GM12878 (cell line): ENCODE data around the gene NCBP2L. TPM values are rescaled to one million over a fixed set of nuclear protein-coding genes. Genes with fewer than 3 reads are reported as not detected.

Experiments used
- ATAC-seq: fragments of 200-7000 bp; cut with Tn5 transposase; 3 replicates; pipeline ENCODE4 v1.9.1; 2020; ENCODE audit warnings: mild to moderate bottlenecking, moderate library complexity
- BruUV-seq: library from RNA; stranded (reverse); fragments of 400-500 nt; replicated peaks from 2 replicates; lab custom pipeline; 2021; lab: Mats Ljungman, UMichigan
- CTCF ChIA-PET: fragments of 300-600 bp; sonication (Branson Sonifier 250); formaldehyde crosslinking; extraction: SDS; loops from one replicate; lab custom pipeline; 2021; ENCODE audit warnings: inconsistent platforms; lab: Yijun Ruan, JAX
- POLR2A ChIA-PET: fragments of 350-600 bp; formaldehyde crosslinking; extraction: SDS; loops from one replicate; lab custom pipeline; 2021; ENCODE audit warnings: inconsistent platforms; lab: Charles Lee
- RAD21 ChIA-PET: fragments of 300-600 bp; sonication (Branson Sonifier 250); formaldehyde crosslinking; loops from one replicate; lab custom pipeline; 2023; ENCODE audit warnings: antibody characterized with exemption; ENCODE audit not compliant: unreplicated experiment; lab: Charles Lee
- SMC1A ChIA-PET: fragments of 300-600 bp; sonication (Branson Sonifier 250); formaldehyde crosslinking; loops from one replicate; lab custom pipeline; 2023; ENCODE audit not compliant: unreplicated experiment, uncharacterized antibody; lab: Charles Lee
- DNase-seq: peaks from one replicate; pipeline ENCODE4 v3.0.0-alpha.2; 2011; ENCODE audit warnings: low read depth, low spot score
- FAIRE-seq: peaks from 3 replicates; lab custom pipeline; 2011; peaks lifted over from hg19 to GRCh38; lab: Jason Lieb, UNC
- H2AFZ ChIP-seq: 2 replicates; pipeline ENCODE4 v1.6.0; 2011; ENCODE audit warnings: low read depth, low read length, control low read depth; ENCODE audit not compliant: control insufficient read depth
- H3K27ac ChIP-seq: 2 replicates; pipeline ENCODE4 v1.5.1; 2011; ENCODE audit warnings: control low read depth; ENCODE audit not compliant: control insufficient read depth, insufficient read depth
- H3K27me3 ChIP-seq, 2 experiments: replicated peaks in 1 of 2; 2 replicates each; pipeline versions ENCODE4 v1.6.0 to v1.6.1; 2011; ENCODE audit warnings: low read length in 1 of 2; ENCODE audit not compliant: control insufficient read depth in 2 of 2, insufficient read depth in 2 of 2
- H3K36me3 ChIP-seq, 2 experiments: 2 replicates each; pipeline ENCODE4 v1.5.1; 2011; ENCODE audit warnings: low read length in 1 of 2; ENCODE audit not compliant: control insufficient read depth in 2 of 2, insufficient read depth in 2 of 2
- H3K4me1 ChIP-seq: 2 replicates; pipeline ENCODE4 v1.6.1; 2011; ENCODE audit warnings: mild to moderate bottlenecking, low read length, moderate library complexity, mixed read lengths; ENCODE audit not compliant: control insufficient read depth, insufficient read depth
- H3K4me2 ChIP-seq: 2 replicates; pipeline ENCODE4 v1.6.0; 2011; ENCODE audit warnings: control low read depth; ENCODE audit not compliant: control insufficient read depth, insufficient read depth
- H3K4me3 ChIP-seq: fragments of 200-600 bp; sonication (generic); 2 replicates; pipeline ENCODE4 v1.5.1; 2016
- H3K79me2 ChIP-seq: 2 replicates; pipeline ENCODE4 v1.6.0; 2011; ENCODE audit warnings: low read length; ENCODE audit not compliant: control insufficient read depth, insufficient read depth
- H3K9ac ChIP-seq: 2 replicates; pipeline ENCODE4 v1.8.0; 2011; ENCODE audit warnings: low read length, control low read depth, mixed read lengths; ENCODE audit not compliant: control insufficient read depth, insufficient read depth
- H3K9me3 ChIP-seq: replicated peaks from 3 replicates; pipeline ENCODE4 v1.5.1; 2011; ENCODE audit warnings: mild to moderate bottlenecking, low read length; ENCODE audit not compliant: control insufficient read depth, insufficient read depth
- H4K20me1 ChIP-seq: 2 replicates; pipeline ENCODE4 v1.6.0; 2011; ENCODE audit not compliant: control insufficient read depth, insufficient read depth
- CHD2 ChIP-seq: IDR thresholded peaks from 2 replicates; pipeline ENCODE4 v1.6.1; 2011; ENCODE audit warnings: low read depth, low read length, improper control_type of control experiment, borderline replicate concordance
- CHD4 ChIP-seq: fragments of 200-600 bp; sonication (generic); IDR thresholded peaks from 2 replicates; pipeline ENCODE4 v1.6.1; 2016; ENCODE audit warnings: mild to moderate bottlenecking
- FOXK2 ChIP-seq: fragments of 450-650 bp; IDR thresholded peaks from 2 replicates; pipeline ENCODE4 v1.6.1; 2017; ENCODE audit warnings: mild to moderate bottlenecking, moderate library complexity
- SUPT20H ChIP-seq: IDR thresholded peaks from 2 replicates; pipeline ENCODE4 v1.6.1; 2011; ENCODE audit warnings: low read depth, mild to moderate bottlenecking, low read length, moderate library complexity, borderline replicate concordance; ENCODE audit not compliant: control insufficient read depth
- WRNIP1 ChIP-seq: IDR thresholded peaks from 2 replicates; pipeline ENCODE4 v1.6.1; 2011; ENCODE audit warnings: low read depth, low read length, improper control_type of control experiment, borderline replicate concordance
- YBX1 ChIP-seq: fragments of 450-650 bp; IDR thresholded peaks from 2 replicates; pipeline ENCODE4 v1.6.1; 2016; ENCODE audit warnings: antibody characterized with exemption
- YY1 ChIP-seq: IDR thresholded peaks from 2 replicates; pipeline ENCODE4 v1.6.1; 2011; ENCODE audit warnings: low read depth, mild to moderate bottlenecking, low read length
- ZBTB33 ChIP-seq: fragments of 450-650 bp; IDR thresholded peaks from 2 replicates; pipeline ENCODE4 v1.6.1; 2017; ENCODE audit warnings: mild to moderate bottlenecking
- ZNF384 ChIP-seq: IDR thresholded peaks from 2 replicates; pipeline ENCODE4 v1.6.1; 2012; ENCODE audit warnings: low read depth, mild to moderate bottlenecking, low read length, improper control_type of control experiment, borderline replicate concordance
- WGBS: methylation state at CpG from one replicate; pipeline ENCODE4 v1.1.6; 2016; ENCODE audit warnings: low lambda C conversion rate; ENCODE audit not compliant: insufficient replicate concordance, insufficient coverage; ENCODE audit errors: missing lambda C conversion rate; 5-methylcytosine and 5-hydroxymethylcytosine counted together
- in situ Hi-C: fragments of 300-500 bp; cut with MboI; formaldehyde crosslinking; loops from 9 replicates; pipeline ENCODE4 v1.14.3; 2018; ENCODE audit warnings: mixed read lengths
- intact Hi-C: fragments of 100-400 bp; cut with micrococcal nuclease; formaldehyde crosslinking; loops from one replicate; pipeline ENCODE4 v1.14.2; 2022; ENCODE audit not compliant: unreplicated experiment
- polyA plus RNA-seq, 11 experiments: library from polyadenylated mRNA; depleted of rRNA in 4 of 11; unstranded in 6 of 11; stranded (reverse) in 5 of 11; fragments of >200 nt; fragmentation: Nextera tagmentation in 4 of 11; fragmentation: Illumina TruSeq in 1 of 11; extraction: Ambion mirVana in 4 of 11; extraction: Trizol in 1 of 11; gene quantifications; 1 replicate in 1 of 11; 2 replicates in 10 of 11; pipeline versions ENCODE4 v1.2.1 to v1.2.3, GENCODE V29; 2011 to 2016; ENCODE audit warnings: inconsistent platforms in 2 of 11, missing spikeins in 2 of 11, low read depth in 1 of 11
- total RNA-seq, 4 experiments: library from RNA; depleted of rRNA in 3 of 4; stranded (reverse); fragments of >200 nt in 3 of 4; fragmentation: Illumina TruSeq in 1 of 4; extraction: Trizol in 1 of 4; gene quantifications; 2 replicates each; pipeline versions ENCODE4 v1.2.1 to v1.2.3, GENCODE V29; 2013 to 2021

NCBP2L gene
- total and polyA plus RNA-seq, 10 of the 15 experiments (the other 5 are each of a cell fraction or from before 2014, with no cell fraction given), result not detected

- ChIA-PET POLR2A (interaction anchor here (1.1 kb wide), 1 partner anchor 58 kb away, joined by 3 read pairs; no protein-coding TSS in a partner anchor), SMC1A (interaction anchor here (0.6 to 4.2 kb wide), 6 partner anchors 9 to 853 kb away, joined by 3 to 17 read pairs (median 4); no protein-coding TSS in a partner anchor), RAD21 (no interaction called here), CTCF (interaction anchor here (0.8 to 2.1 kb wide), 5 partner anchors 16 to 116 kb away, joined by 3 to 7 read pairs (median 3); partner anchors contain the start of genes NCBP2L and PRPS1)
- no peak for TF ChIP-seq WRNIP1
- TF ChIP-seq YBX1, result no peak
- TF ChIP-seq CHD2, result no peak
- TF ChIP-seq ZBTB33, result no peak
- TF ChIP-seq YY1, result no peak
- no peak for TF ChIP-seq FOXK2
- no peak for TF ChIP-seq SUPT20H
- TF ChIP-seq CHD4, result no peak
- TF ChIP-seq ZNF384, result no peak
- no peak for FAIRE-seq
- Histone ChIP-seq H3K27ac (no peak overlapping the region), H4K20me1 (no peaks in the 10 kb centered on the region), H3K4me1 (peaks cover 6% of the 10 kb centered on the region), H3K4me3 (no peak overlapping the region), H3K36me3 (no peaks in the 10 kb centered on the region), H3K79me2 (no peaks in the 10 kb centered on the region), H3K9me3 (no peaks in the 10 kb centered on the region), H3K9ac (no peak overlapping the region), H2AFZ (no peak overlapping the region), H3K4me2 (no peak overlapping the region), H3K27me3 (no peaks in the 10 kb centered on the region; a peak in 1 of 4 replicates)
- no peak for ATAC-seq
- WGBS, result 28% methylated on average over 2 of the region's 2 CpGs
- in situ Hi-C loops (no loop called here), intact Hi-C loops (no loop called here)
- BruUV-seq, result no TSS peak
- no peak for DNase-seq
These were observed 32.7 kb upstream of the NCBP2L start for GRCh38 chrX:107744868-107745267.
